Activated CD4-positive, alpha-beta T cell treated with anti-CD3 and anti-CD28 coated beads for 48 hours (primary cell): ENCODE results near the gene PCIF1.

Experiments used
- DNase-seq: peaks from one replicate; pipeline ENCODE4 v3.0.0-alpha.2; 2020

Gene PCIF1

DNA sequence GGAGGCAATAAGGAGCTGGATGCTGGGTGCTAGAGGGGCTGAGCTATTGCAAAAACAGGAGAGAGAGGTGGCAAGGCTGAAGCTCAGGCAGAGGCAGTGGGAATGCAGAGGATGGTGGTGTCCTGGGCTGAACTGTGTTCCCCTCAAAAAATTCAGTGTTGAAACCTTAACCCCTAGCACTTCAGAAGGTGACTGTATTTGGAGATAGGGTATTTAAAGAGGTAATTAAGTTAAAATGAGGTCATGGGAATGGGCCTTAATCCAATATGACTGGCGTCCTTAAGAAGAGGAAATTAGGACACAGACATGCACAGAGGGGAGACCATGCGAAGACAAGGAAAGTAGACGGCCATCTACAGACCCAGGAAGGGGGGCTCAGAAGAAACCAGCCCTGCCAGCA is 62.7 kb downstream of the PCIF1 start:
- no peak for DNase-seq
